ENCODE results near the gene ENO2. TPM values are rescaled to one million over a fixed set of nuclear protein-coding genes. Genes with fewer than 3 reads are reported as not detected.
"Not testable (repeated sequence)": the region's sequence is repeated elsewhere in the genome, so short reads cannot be mapped to it uniquely, and the experiment has no call there.

The ENO2 gene
- total RNA-seq, result 10 to 100 TPM; 14.0 to 25.8 (median 15.9) TPM

- peaks cover 0 to 28% (median 11%) of the 10 kb centered on the region in 4 donors for H3K4me1 ChIP-seq
- TF ChIP-seq POLR2A (IDR thresholded peaks at IDR 0.05) (peak; percentile 25 to 39), EP300 (IDR thresholded peaks at IDR 0.05) (peak in 1 of 2 donors; percentile 27), CTCF (IDR thresholded peaks at IDR 0.05) (no peak)
- peak; percentile 57 to 59 for DNase-seq (ENCODE audit: low spot score in 2 of 2)
- no peaks in the 10 kb centered on the region for H3K27me3 ChIP-seq
- H3K27ac ChIP-seq, result peak within 1 kb of the TSS; percentile 77 to 94 (median 84)
- no peaks in the 10 kb centered on the region for H3K9me3 ChIP-seq
- peaks cover 0 to 32% (median 0%) of the 10 kb centered on the region in 3 donors for H3K36me3 ChIP-seq
- WGBS, 2 donors, result 1% methylated on average over 23 to 53 of the region's 68 CpGs
- H3K4me3 ChIP-seq, result peak within 1 kb of the TSS; percentile 48 to 74 (median 74)
Observed at GRCh38 chr12:6914246-6914946, at the start of gene ENO2. Gene ENO2 (plus strand): TSS chr12:6914580. CDS start chr12:6915833, 1,253 bp downstream.

DNA sequence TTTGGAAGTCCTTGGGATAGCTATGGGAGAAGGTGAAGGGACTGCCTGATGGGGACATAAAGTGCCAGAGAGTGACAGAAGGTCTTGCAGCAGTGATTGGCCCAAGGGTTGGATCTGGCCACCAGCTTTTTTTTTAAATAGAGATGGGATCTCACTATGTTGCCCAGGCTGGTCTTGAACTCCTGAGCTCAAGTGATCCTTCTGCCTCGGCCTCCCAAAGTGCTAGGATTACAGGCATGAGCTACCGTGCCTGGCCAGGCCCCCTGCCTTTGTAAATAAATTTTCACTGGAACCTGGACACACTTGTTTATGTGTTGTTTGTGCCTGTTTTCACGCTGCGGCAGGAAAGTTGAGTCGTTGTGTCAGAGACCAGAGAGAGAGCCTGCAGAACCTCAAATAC is 49.1 kb upstream of the ENO2 start:
- Histone ChIP-seq H3K4me1 (peaks cover 0 to 32% (median 17%) of the 10 kb centered on the region in 4 donors), H3K36me3 (peaks cover 0 to 69% (median 17%) of the 10 kb centered on the region in 3 donors)
- not testable (repeated sequence) for H3K9me3 ChIP-seq; H3K27me3 ChIP-seq; H3K27ac ChIP-seq; H3K4me3 ChIP-seq; DNase-seq (ENCODE audit: low spot score in 2 of 2)
- 90 to 93% methylated on average over 5 of the region's 5 CpGs for WGBS, 2 donors

GRCh38 chr12:6866163-6866919 is 48.0 kb upstream of the ENO2 start:
- H3K27ac ChIP-seq, result peak overlapping the region; percentile 77 to 98 (median 96)
- H3K4me1 ChIP-seq, result peaks cover 0 to 42% (median 23%) of the 10 kb centered on the region in 4 donors
- TF ChIP-seq CTCF (IDR thresholded peaks at IDR 0.05) (no peak), EP300 (IDR thresholded peaks at IDR 0.05) (no peak), POLR2A (IDR thresholded peaks at IDR 0.05) (no peak)
- H3K27me3 ChIP-seq, result no peaks in the 10 kb centered on the region
- H3K9me3 ChIP-seq, result no peaks in the 10 kb centered on the region
- no peak for DNase-seq (ENCODE audit: low spot score in 2 of 2)
- WGBS, 2 donors, result 70 to 74% methylated on average over 18 to 19 of the region's 19 CpGs
- peaks cover 0 to 69% (median 9%) of the 10 kb centered on the region in 3 donors for H3K36me3 ChIP-seq
- H3K4me3 ChIP-seq, result peak overlapping the region; percentile 76 to 96 (median 94)

DNA sequence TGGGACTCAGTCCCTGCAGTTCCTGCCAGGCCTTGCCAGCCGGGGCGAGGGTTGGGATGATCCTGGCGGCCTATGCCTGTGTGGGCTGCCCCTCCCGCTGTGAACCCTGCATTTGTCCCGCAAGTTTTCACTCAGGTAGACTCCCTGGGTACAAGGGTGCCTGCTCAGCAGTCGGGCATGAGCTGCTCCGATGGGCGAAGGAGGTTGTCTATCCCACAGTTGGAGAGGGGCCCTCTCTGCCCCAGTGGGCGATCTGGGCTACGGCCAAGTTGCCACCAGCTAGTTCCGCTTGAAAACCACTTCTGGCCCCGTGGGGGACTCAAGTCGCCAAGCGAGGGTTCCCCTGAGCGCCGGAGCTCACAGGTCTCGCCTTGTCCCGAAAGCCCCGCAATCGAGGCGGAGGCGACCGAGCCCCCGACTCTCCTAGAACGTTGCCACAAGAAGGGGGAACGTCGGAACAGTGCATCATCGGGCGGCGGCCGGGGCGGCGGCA is 47.4 kb upstream of the ENO2 start:
- Histone ChIP-seq H3K27me3 (no peaks in the 10 kb centered on the region), H3K9me3 (no peaks in the 10 kb centered on the region), H3K4me3 (peak overlapping the region; percentile 76 to 96 (median 94)), H3K36me3 (peaks cover 0 to 64% (median 2%) of the 10 kb centered on the region in 3 donors), H3K4me1 (peaks cover 0 to 49% (median 29%) of the 10 kb centered on the region in 4 donors), H3K27ac (peak overlapping the region; percentile 77 to 98 (median 96))
- peak in 1 of 2 donors; percentile 71 for DNase-seq (ENCODE audit: low spot score in 2 of 2)
- TF ChIP-seq EP300 (IDR thresholded peaks at IDR 0.05) (no peak), CTCF (IDR thresholded peaks at IDR 0.05) (no peak), POLR2A (IDR thresholded peaks at IDR 0.05) (no peak)
- 0% methylated on average over 16 to 27 of the region's 33 CpGs for WGBS, 2 donors

DNA sequence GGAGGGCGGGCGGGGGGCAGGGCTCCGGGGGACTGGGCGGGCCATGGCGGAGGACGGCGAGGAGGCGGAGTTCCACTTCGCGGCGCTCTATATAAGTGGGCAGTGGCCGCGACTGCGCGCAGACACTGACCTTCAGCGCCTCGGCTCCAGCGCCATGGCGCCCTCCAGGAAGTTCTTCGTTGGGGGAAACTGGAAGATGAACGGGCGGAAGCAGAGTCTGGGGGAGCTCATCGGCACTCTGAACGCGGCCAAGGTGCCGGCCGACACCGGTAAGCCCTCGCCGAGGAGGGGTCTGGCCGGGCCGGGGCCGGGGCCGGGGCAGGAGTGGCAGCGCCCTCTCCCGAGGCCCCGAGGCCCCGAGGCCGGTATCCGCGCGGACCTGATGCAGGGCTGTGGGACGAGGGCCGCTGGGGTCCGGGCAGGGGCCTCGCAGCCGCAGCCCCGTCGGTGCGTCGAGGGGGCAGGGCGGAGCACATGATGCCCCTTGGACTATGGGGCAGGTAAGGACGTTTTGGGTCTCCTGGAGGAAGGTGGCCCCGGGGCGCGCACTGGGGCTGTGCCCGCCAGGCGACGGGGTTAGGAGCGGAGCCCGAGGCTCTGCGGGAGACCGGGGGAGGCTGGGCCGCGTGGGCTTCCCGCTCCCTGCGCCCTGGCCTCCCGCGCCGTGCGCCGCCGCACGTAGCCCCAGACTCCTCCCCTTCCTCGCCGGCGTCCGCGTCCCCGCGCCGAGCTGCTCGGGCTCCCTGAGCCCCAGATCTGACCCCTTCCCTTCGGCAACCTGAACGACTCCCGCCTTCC is 46.8 kb upstream of the ENO2 start, which contains the start of gene TPI1:
TSS of gene TPI1 (plus strand) at position 119 of the 798 bp plus-strand sequence. CDS start at position 155, 36 bp downstream.
- Histone ChIP-seq H3K36me3 (peaks cover 0 to 58% (median 0%) of the 10 kb centered on the region in 3 donors), H3K4me3 (peak within 1 kb of the TSS; percentile 76 to 96 (median 94)), H3K27me3 (no peaks in the 10 kb centered on the region), H3K27ac (peak within 1 kb of the TSS; percentile 77 to 98 (median 96)), H3K9me3 (no peaks in the 10 kb centered on the region), H3K4me1 (peaks cover 0 to 52% (median 32%) of the 10 kb centered on the region in 4 donors)
- 0 to 2% methylated on average over 15 to 24 of the region's 86 CpGs for WGBS, 2 donors
- peak in 1 of 2 donors; percentile 74 for DNase-seq (ENCODE audit: low spot score in 2 of 2)
- TF ChIP-seq CTCF (IDR thresholded peaks at IDR 0.05) (peak in 3 of 5 experiments; percentile 3 to 23 (median 10)), EP300 (IDR thresholded peaks at IDR 0.05) (peak in 1 of 2 donors; percentile 99), POLR2A (IDR thresholded peaks at IDR 0.05) (peak; percentile 96)
